AG04450 (cell line): Measurements from ENCODE around the gene BBIP1. TPM values are rescaled to one million over a fixed set of nuclear protein-coding genes. Genes with fewer than 3 reads are reported as not detected.

Experiments used
- CTCF ChIA-PET: fragments of 300-600, 350-600 bp; formaldehyde crosslinking; extraction: SDS; loops from one replicate; lab custom pipeline; 2022; ENCODE audit warnings: antibody characterized with exemption, inconsistent platforms; lab: Charles Lee
- POLR2A ChIA-PET: fragments of 350-600 bp; formaldehyde crosslinking; extraction: SDS; loops from one replicate; lab custom pipeline; 2021; ENCODE audit warnings: antibody characterized with exemption, inconsistent platforms; lab: Yijun Ruan, JAX
- DNase-seq: peaks from one replicate; pipeline ENCODE4 v3.0.0-alpha.2; 2011; ENCODE audit warnings: low read depth, low spot score
- H3K27ac ChIP-seq: one replicate; pipeline ENCODE4 v1.5.1; 2012; ENCODE audit warnings: low read depth, low read length, control low read depth
- H3K27me3 ChIP-seq: one replicate; pipeline ENCODE4 v1.6.0; 2012; ENCODE audit warnings: low read length; ENCODE audit not compliant: control insufficient read depth, insufficient read depth
- H3K4me3 ChIP-seq: 2 replicates; pipeline ENCODE4 v1.5.1; 2011; ENCODE audit warnings: mild to moderate bottlenecking, low read depth, low read length, control low read depth
- H3K9me3 ChIP-seq: 2 replicates; pipeline ENCODE4 v1.5.1; 2012; ENCODE audit warnings: low read length; ENCODE audit not compliant: control insufficient read depth, insufficient read depth
- polyA plus RNA-seq: library from polyadenylated mRNA; depleted of rRNA; stranded (reverse); fragments of >200 nt; gene quantifications from 2 replicates; pipeline ENCODE4 v1.2.3, GENCODE V29; 2011
- TF ChIP-seq, protein P1 (sequence below): IDR thresholded peaks from 2 replicates; pipeline ENCODE4 v1.5.1; 2011; ENCODE audit warnings: low read depth, low read length, control low read depth, inconsistent platforms

Gene BBIP1
- polyA plus RNA-seq, 1 experiment: 41.5 TPM

DNA sequence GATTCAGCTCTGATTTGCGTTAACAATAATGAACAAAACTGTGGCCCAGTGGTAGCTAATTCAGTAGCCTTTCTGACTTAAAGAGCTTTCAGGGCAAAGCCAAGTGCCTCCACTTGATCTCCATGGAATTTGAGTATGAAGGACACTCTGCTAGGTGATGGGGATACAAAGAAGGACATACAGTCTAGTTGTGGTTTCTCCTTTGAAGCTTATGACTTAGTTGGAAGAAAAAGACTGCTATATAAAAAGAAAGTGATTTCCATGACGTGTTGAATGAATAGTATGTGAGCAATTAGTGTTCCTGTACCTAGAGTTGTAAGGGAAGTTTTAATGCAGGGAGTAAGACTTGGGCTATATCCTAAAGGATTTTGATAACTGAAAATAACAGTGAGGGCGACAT is 39.0 kb downstream of the BBIP1 start:
- no peak for DNase-seq
- ChIA-PET POLR2A (no interaction called here), CTCF (interaction anchor here (0.9 to 1.5 kb wide), 3 partner anchors 14 to 269 kb away, joined by 4 to 5 read pairs (median 5); no protein-coding TSS in a partner anchor)
- TF ChIP-seq, protein P1, sequence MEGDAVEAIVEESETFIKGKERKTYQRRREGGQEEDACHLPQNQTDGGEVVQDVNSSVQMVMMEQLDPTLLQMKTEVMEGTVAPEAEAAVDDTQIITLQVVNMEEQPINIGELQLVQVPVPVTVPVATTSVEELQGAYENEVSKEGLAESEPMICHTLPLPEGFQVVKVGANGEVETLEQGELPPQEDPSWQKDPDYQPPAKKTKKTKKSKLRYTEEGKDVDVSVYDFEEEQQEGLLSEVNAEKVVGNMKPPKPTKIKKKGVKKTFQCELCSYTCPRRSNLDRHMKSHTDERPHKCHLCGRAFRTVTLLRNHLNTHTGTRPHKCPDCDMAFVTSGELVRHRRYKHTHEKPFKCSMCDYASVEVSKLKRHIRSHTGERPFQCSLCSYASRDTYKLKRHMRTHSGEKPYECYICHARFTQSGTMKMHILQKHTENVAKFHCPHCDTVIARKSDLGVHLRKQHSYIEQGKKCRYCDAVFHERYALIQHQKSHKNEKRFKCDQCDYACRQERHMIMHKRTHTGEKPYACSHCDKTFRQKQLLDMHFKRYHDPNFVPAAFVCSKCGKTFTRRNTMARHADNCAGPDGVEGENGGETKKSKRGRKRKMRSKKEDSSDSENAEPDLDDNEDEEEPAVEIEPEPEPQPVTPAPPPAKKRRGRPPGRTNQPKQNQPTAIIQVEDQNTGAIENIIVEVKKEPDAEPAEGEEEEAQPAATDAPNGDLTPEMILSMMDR: no peak
- no peaks in the 10 kb centered on the region for H3K27me3 ChIP-seq
- no peak overlapping the region for H3K27ac ChIP-seq
- H3K9me3 ChIP-seq: no peaks in the 10 kb centered on the region
- H3K4me3 ChIP-seq: no peak overlapping the region

DNA sequence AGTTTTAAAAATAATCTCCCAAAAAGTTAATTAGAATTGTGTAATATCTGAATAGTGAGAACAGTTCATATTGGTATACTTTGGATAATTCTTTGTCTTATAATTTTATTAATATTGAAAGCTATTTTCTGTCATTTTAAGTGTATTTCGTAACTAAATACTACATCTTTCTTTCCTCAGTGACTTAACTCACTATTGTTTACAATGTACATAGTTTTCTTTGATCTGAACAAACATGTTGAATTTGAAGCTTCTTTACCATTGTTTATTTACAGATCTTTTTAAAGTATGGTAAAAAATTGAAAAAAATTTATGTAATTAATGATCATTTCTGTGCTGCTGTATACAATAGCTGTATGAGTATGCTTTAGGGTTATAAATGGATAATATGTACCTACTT is 42.2 kb downstream of the BBIP1 start:
- H3K4me3 ChIP-seq: no peak overlapping the region
- H3K27me3 ChIP-seq: no peaks in the 10 kb centered on the region
- H3K9me3 ChIP-seq: no peaks in the 10 kb centered on the region; the same call in 1 of the 2 replicates
- CTCF ChIA-PET: interaction anchor here (1.4 kb wide), 1 partner anchor 204 kb away, joined by 8 read pairs; no protein-coding TSS in a partner anchor
- TF ChIP-seq, protein P1: no peak
- no peak overlapping the region for H3K27ac ChIP-seq
- DNase-seq: no peak
- POLR2A ChIA-PET: no interaction called here

DNA sequence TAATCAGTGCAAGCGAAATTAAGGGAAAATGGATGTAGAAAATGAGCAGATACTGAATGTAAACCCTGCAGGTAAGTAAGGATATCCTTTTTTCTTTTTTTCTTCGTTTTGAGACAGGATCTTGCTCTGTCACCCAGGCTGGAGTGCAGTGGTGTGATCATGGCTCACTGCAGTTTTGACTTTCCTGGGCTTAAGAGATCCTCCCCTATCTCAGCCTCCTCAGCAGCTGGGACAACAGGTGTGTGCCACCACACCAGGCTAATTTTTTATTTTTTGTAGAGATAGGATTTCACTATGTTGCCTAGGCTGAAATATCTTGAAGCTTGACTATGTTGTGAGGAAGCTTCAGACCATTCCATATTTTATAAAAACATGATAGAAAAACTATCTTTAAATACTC is 43.0 kb downstream of the BBIP1 start:
- TF ChIP-seq, protein P1: no peak
- no peak for DNase-seq
- Histone ChIP-seq H3K9me3 (no peaks in the 10 kb centered on the region; the same call in 1 of the 2 replicates), H3K27ac (no peak overlapping the region), H3K4me3 (no peak overlapping the region), H3K27me3 (no peaks in the 10 kb centered on the region)
- POLR2A ChIA-PET: interaction anchor here (0.7 kb wide), 1 partner anchor 130 kb away, joined by 3 read pairs; no protein-coding TSS in a partner anchor
- CTCF ChIA-PET: interaction anchor here (1.2 to 1.5 kb wide), 2 partner anchors 18 to 265 kb away, joined by 4 read pairs; no protein-coding TSS in a partner anchor

DNA sequence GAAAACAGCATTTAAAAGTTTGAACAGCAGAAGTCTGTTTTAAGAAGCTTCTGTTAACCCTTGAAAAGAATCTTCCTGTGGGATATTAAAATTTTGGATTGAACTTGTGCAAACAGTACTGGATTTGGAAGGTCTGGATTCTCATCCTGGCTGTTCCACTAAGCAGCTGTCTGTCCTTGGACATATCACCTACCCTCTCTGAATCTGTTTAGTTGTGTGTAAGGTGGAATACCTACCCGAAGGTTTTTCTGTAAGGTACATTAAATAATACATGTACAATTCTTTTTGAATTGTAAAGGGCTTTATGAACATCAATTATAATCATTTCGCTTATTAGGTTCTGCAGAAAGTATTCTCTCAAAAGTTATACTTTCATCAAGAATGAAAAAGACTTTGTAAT is 45.0 kb downstream of the BBIP1 start:
- peaks cover 2% of the 10 kb centered on the region for H3K27me3 ChIP-seq
- no peak overlapping the region for H3K27ac ChIP-seq
- DNase-seq: no peak
- CTCF ChIA-PET: interaction anchor here (1.2 to 1.7 kb wide), 2 partner anchors 19 to 265 kb away, joined by 3 to 5 read pairs; no protein-coding TSS in a partner anchor
- H3K9me3 ChIP-seq: no peaks in the 10 kb centered on the region; the same call in 1 of the 2 replicates
- H3K4me3 ChIP-seq: peak overlapping the region; percentile 71
- TF ChIP-seq, protein P1: no peak
- POLR2A ChIA-PET: no interaction called here

DNA sequence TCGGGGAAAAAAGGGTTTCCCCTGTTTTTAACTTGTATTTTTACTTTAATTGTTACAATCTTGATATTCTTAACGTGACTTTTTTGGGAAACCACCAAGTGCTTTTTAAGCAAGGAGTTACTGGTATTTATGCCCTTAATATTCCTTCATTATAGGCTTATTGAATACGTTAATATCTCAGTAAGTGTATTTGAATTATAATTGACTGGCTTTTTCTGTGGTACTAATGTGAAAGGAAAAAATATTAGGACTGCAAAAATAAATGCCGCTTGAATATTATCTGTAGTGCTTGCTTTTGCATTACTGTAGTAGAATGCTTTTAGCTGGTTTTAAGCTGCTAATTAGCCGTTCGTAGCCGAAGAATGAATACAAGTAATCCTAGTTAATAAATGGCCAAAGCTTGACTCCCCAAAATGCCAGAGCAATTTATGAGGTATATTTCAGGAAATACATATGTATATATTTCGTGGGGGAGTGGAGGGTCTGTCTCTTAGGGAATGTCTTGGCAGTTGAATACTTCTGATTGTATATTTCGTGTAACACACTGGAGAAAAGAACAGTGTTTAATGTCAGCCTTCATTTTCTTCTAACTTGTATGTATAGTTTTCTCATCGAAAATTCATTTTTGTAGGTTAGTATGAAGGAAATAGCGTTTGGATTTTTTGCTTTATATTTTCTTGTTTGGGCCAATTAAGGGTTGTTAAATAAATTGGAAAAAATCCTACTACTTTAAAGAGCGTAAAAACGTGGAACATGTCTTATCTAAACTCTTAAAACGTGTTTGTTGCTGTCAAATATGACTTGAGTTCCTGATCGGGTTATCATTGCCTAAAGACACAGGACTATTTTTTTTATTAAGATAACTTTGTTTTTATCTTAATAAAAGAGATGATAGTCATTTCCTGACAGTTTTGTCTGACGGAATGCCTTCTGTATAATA is 45.7 kb downstream of the BBIP1 start:
- no peaks in the 10 kb centered on the region; the same call in 1 of the 2 replicates for H3K9me3 ChIP-seq
- DNase-seq: no peak
- H3K27ac ChIP-seq: no peak overlapping the region
- peaks cover 2% of the 10 kb centered on the region for H3K27me3 ChIP-seq
- CTCF ChIA-PET: interaction anchor here (0.7 to 1.7 kb wide), 7 partner anchors 13 to 265 kb away, joined by 3 to 5 read pairs (median 3); no protein-coding TSS in a partner anchor
- POLR2A ChIA-PET: interaction anchor here (0.7 to 1.5 kb wide), 4 partner anchors 14 to 46 kb away, joined by 3 to 4 read pairs (median 3); partner anchors contain the start of genes BBIP1 and SHOC2
- TF ChIP-seq, protein P1: no peak
- peak overlapping the region; percentile 71 for H3K4me3 ChIP-seq
